GM12878 (cell line): ENCODE measurements around the gene NAA60. TPM values are rescaled to one million over a fixed set of nuclear protein-coding genes. Genes with fewer than 3 reads are reported as not detected.

Experiments used
- ATAC-seq: fragments of 200-7000 bp; cut with Tn5 transposase; 3 replicates; pipeline ENCODE4 v1.9.1; 2020; ENCODE audit warnings: mild to moderate bottlenecking, moderate library complexity
- BruUV-seq: library from RNA; stranded (reverse); fragments of 400-500 nt; replicated peaks from 2 replicates; lab custom pipeline; 2021; lab: Mats Ljungman, UMichigan
- CTCF ChIA-PET: fragments of 300-600 bp; sonication (Branson Sonifier 250); formaldehyde crosslinking; extraction: SDS; loops from one replicate; lab custom pipeline; 2021; ENCODE audit warnings: inconsistent platforms; lab: Yijun Ruan, JAX
- POLR2A ChIA-PET: fragments of 350-600 bp; formaldehyde crosslinking; extraction: SDS; loops from one replicate; lab custom pipeline; 2021; ENCODE audit warnings: inconsistent platforms; lab: Charles Lee
- RAD21 ChIA-PET: fragments of 300-600 bp; sonication (Branson Sonifier 250); formaldehyde crosslinking; loops from one replicate; lab custom pipeline; 2023; ENCODE audit warnings: antibody characterized with exemption; ENCODE audit not compliant: unreplicated experiment; lab: Charles Lee
- SMC1A ChIA-PET: fragments of 300-600 bp; sonication (Branson Sonifier 250); formaldehyde crosslinking; loops from one replicate; lab custom pipeline; 2023; ENCODE audit not compliant: unreplicated experiment, uncharacterized antibody; lab: Charles Lee
- DNase-seq: peaks from one replicate; pipeline ENCODE4 v3.0.0-alpha.2; 2011; ENCODE audit warnings: low read depth, low spot score
- FAIRE-seq: peaks from 3 replicates; lab custom pipeline; 2011; peaks lifted over from hg19 to GRCh38; lab: Jason Lieb, UNC
- H2AFZ ChIP-seq: 2 replicates; pipeline ENCODE4 v1.6.0; 2011; ENCODE audit warnings: low read depth, low read length, control low read depth; ENCODE audit not compliant: control insufficient read depth
- H3K27ac ChIP-seq: 2 replicates; pipeline ENCODE4 v1.5.1; 2011; ENCODE audit warnings: control low read depth; ENCODE audit not compliant: control insufficient read depth, insufficient read depth
- H3K27me3 ChIP-seq, 2 experiments: replicated peaks in 1 of 2; 2 replicates each; pipeline versions ENCODE4 v1.6.0 to v1.6.1; 2011; ENCODE audit warnings: low read length in 1 of 2; ENCODE audit not compliant: control insufficient read depth in 2 of 2, insufficient read depth in 2 of 2
- H3K36me3 ChIP-seq, 2 experiments: 2 replicates each; pipeline ENCODE4 v1.5.1; 2011; ENCODE audit warnings: low read length in 1 of 2; ENCODE audit not compliant: control insufficient read depth in 2 of 2, insufficient read depth in 2 of 2
- H3K4me1 ChIP-seq: 2 replicates; pipeline ENCODE4 v1.6.1; 2011; ENCODE audit warnings: mild to moderate bottlenecking, low read length, moderate library complexity, mixed read lengths; ENCODE audit not compliant: control insufficient read depth, insufficient read depth
- H3K4me2 ChIP-seq: 2 replicates; pipeline ENCODE4 v1.6.0; 2011; ENCODE audit warnings: control low read depth; ENCODE audit not compliant: control insufficient read depth, insufficient read depth
- H3K4me3 ChIP-seq: fragments of 200-600 bp; sonication (generic); 2 replicates; pipeline ENCODE4 v1.5.1; 2016
- H3K79me2 ChIP-seq: 2 replicates; pipeline ENCODE4 v1.6.0; 2011; ENCODE audit warnings: low read length; ENCODE audit not compliant: control insufficient read depth, insufficient read depth
- H3K9ac ChIP-seq: 2 replicates; pipeline ENCODE4 v1.8.0; 2011; ENCODE audit warnings: low read length, control low read depth, mixed read lengths; ENCODE audit not compliant: control insufficient read depth, insufficient read depth
- H3K9me3 ChIP-seq: replicated peaks from 3 replicates; pipeline ENCODE4 v1.5.1; 2011; ENCODE audit warnings: mild to moderate bottlenecking, low read length; ENCODE audit not compliant: control insufficient read depth, insufficient read depth
- H4K20me1 ChIP-seq: 2 replicates; pipeline ENCODE4 v1.6.0; 2011; ENCODE audit not compliant: control insufficient read depth, insufficient read depth
- ASH2L ChIP-seq: fragments of 300-600, 200-600 bp; sonication (generic); IDR thresholded peaks from 2 replicates; pipeline ENCODE4 v1.6.1; 2017; ENCODE audit warnings: low read depth, mild to moderate bottlenecking, borderline replicate concordance
- BHLHE40 ChIP-seq, 2 experiments: fragments of 450-650 bp in 1 of 2; IDR thresholded peaks; 2 replicates each; pipeline ENCODE4 v1.6.1; 2011 to 2017; ENCODE audit warnings: low read depth in 2 of 2, borderline replicate concordance in 1 of 2, improper control_type of control experiment in 1 of 2, low read length in 1 of 2, mild to moderate bottlenecking in 1 of 2
- CREM ChIP-seq: IDR thresholded peaks from 2 replicates; pipeline ENCODE4 v1.6.1; 2014; ENCODE audit warnings: antibody characterized with exemption, low read depth
- EP300 ChIP-seq, 2 experiments: fragments of 150-350 bp in 1 of 2; IDR thresholded peaks; 2 replicates each; pipeline ENCODE4 v1.6.1; 2011 to 2012; ENCODE audit warnings: low read depth in 2 of 2, low read length in 2 of 2, borderline replicate concordance in 1 of 2, improper control_type of control experiment in 1 of 2, inconsistent platforms in 1 of 2; ENCODE audit not compliant: control insufficient read depth in 1 of 2
- IRF4 ChIP-seq: IDR thresholded peaks from 2 replicates; pipeline ENCODE4 v1.6.1; 2011; ENCODE audit warnings: low read depth, low read length
- IRF5 ChIP-seq: fragments of 450-650 bp; IDR thresholded peaks from 2 replicates; pipeline ENCODE4 v1.6.1; 2017; ENCODE audit warnings: borderline replicate concordance
- PBX3 ChIP-seq: IDR thresholded peaks from 2 replicates; pipeline ENCODE4 v1.6.1; 2011; ENCODE audit warnings: mild to moderate bottlenecking, low read depth, low read length, moderate library complexity; ENCODE audit not compliant: insufficient replicate concordance
- POLR2AphosphoS2 ChIP-seq: IDR thresholded peaks from 2 replicates; pipeline ENCODE4 v1.6.1; 2011; ENCODE audit warnings: low read depth, mild to moderate bottlenecking, low read length, improper control_type of control experiment, moderate library complexity
- POLR2AphosphoS5 ChIP-seq: IDR thresholded peaks from 2 replicates; pipeline ENCODE4 v1.6.1; 2011; ENCODE audit warnings: mild to moderate bottlenecking, low read length, inconsistent platforms
- RB1 ChIP-seq: fragments of 450-650 bp; formaldehyde crosslinking; IDR thresholded peaks from 2 replicates; pipeline ENCODE4 v1.6.1; 2017; ENCODE audit warnings: mild to moderate bottlenecking, borderline replicate concordance
- REST ChIP-seq: IDR thresholded peaks from 2 replicates; pipeline ENCODE4 v1.6.1; 2012; ENCODE audit warnings: mild to moderate bottlenecking, low read depth, low read length
- TAF1 ChIP-seq: IDR thresholded peaks from 2 replicates; pipeline ENCODE4 v1.6.1; 2011; ENCODE audit warnings: mild to moderate bottlenecking, low read depth, low read length, borderline replicate concordance
- ZBED1 ChIP-seq: IDR thresholded peaks from 2 replicates; pipeline ENCODE4 v1.6.1; 2016; ENCODE audit warnings: borderline replicate concordance
- ZNF207 ChIP-seq: fragments of 450-650 bp; IDR thresholded peaks from 2 replicates; pipeline ENCODE4 v1.6.1; 2014; ENCODE audit warnings: antibody characterized with exemption, mild to moderate bottlenecking, borderline replicate concordance
- ZNF217 ChIP-seq: fragments of 450-650 bp; IDR thresholded peaks from 2 replicates; pipeline ENCODE4 v1.6.1; 2017; ENCODE audit warnings: antibody characterized with exemption, mild to moderate bottlenecking
- ZNF384 ChIP-seq: IDR thresholded peaks from 2 replicates; pipeline ENCODE4 v1.6.1; 2012; ENCODE audit warnings: low read depth, mild to moderate bottlenecking, low read length, improper control_type of control experiment, borderline replicate concordance
- WGBS: methylation state at CpG from one replicate; pipeline ENCODE4 v1.1.6; 2016; ENCODE audit warnings: low lambda C conversion rate; ENCODE audit not compliant: insufficient replicate concordance, insufficient coverage; ENCODE audit errors: missing lambda C conversion rate; 5-methylcytosine and 5-hydroxymethylcytosine counted together
- in situ Hi-C: fragments of 300-500 bp; cut with MboI; formaldehyde crosslinking; loops from 9 replicates; pipeline ENCODE4 v1.14.3; 2018; ENCODE audit warnings: mixed read lengths
- intact Hi-C: fragments of 100-400 bp; cut with micrococcal nuclease; formaldehyde crosslinking; loops from one replicate; pipeline ENCODE4 v1.14.2; 2022; ENCODE audit not compliant: unreplicated experiment
- polyA plus RNA-seq, 11 experiments: library from polyadenylated mRNA; depleted of rRNA in 4 of 11; unstranded in 6 of 11; stranded (reverse) in 5 of 11; fragments of >200 nt; fragmentation: Nextera tagmentation in 4 of 11; fragmentation: Illumina TruSeq in 1 of 11; extraction: Ambion mirVana in 4 of 11; extraction: Trizol in 1 of 11; gene quantifications; 1 replicate in 1 of 11; 2 replicates in 10 of 11; pipeline versions ENCODE4 v1.2.1 to v1.2.3, GENCODE V29; 2011 to 2016; ENCODE audit warnings: inconsistent platforms in 2 of 11, missing spikeins in 2 of 11, low read depth in 1 of 11
- total RNA-seq, 4 experiments: library from RNA; depleted of rRNA in 3 of 4; stranded (reverse); fragments of >200 nt in 3 of 4; fragmentation: Illumina TruSeq in 1 of 4; extraction: Trizol in 1 of 4; gene quantifications; 2 replicates each; pipeline versions ENCODE4 v1.2.1 to v1.2.3, GENCODE V29; 2013 to 2021

Gene NAA60
- total and polyA plus RNA-seq, 10 of the 15 experiments (the other 5 are each of a cell fraction or from before 2014, with no cell fraction given): 6.2 to 43.1 (median 34.6) TPM

GRCh38 chr16:3475604-3476375 is 32.3 kb downstream of the NAA60 start (continued):
- no peak for TF ChIP-seq ZNF384
- no peak for TF ChIP-seq IRF4
- TF ChIP-seq ASH2L: no peak
- TF ChIP-seq PBX3: no peak
- TF ChIP-seq, all 136 proteins: peak for 0

GRCh38 chr16:3476409-3476808 is 32.9 kb downstream of the NAA60 start:
- H3K36me3 ChIP-seq: peaks cover 5 to 13% of the 10 kb centered on the region in 2 experiments; a peak in 3 of 4 replicates
- H3K27ac ChIP-seq: no peak overlapping the region
- CTCF ChIA-PET: no interaction called here
- H3K9ac ChIP-seq: no peak overlapping the region
- TF ChIP-seq BHLHE40 (IDR thresholded peaks at IDR 0.05; ENCODE audit: borderline replicate concordance in 1 of 2, low read depth in 2 of 2, low read length in 1 of 2) (no peak), ZNF217 (no peak), POLR2AphosphoS5 (no peak), POLR2AphosphoS2 (no peak), TAF1 (no peak), IRF5 (no peak), REST (no peak), ZNF207 (no peak), RB1 (no peak), ZBED1 (no peak), CREM (no peak), EP300 (IDR thresholded peaks at IDR 0.05; ENCODE audit: borderline replicate concordance in 1 of 2, control insufficient read depth in 1 of 2, low read depth in 2 of 2, low read length in 2 of 2) (no peak)
- TF ChIP-seq, all 136 proteins: peak for 0
- ATAC-seq (no peak), FAIRE-seq (no peak), DNase-seq (no peak)
- ChIA-PET SMC1A (no interaction called here), POLR2A (no interaction called here), RAD21 (no interaction called here)
- Histone ChIP-seq H2AFZ (no peak overlapping the region), H3K4me1 (no peaks in the 10 kb centered on the region), H3K4me2 (no peak overlapping the region), H3K4me3 (no peak overlapping the region), H4K20me1 (no peaks in the 10 kb centered on the region), H3K27me3 (no peaks in the 10 kb centered on the region), H3K9me3 (peaks cover 13% of the 10 kb centered on the region), H3K79me2 (peaks cover 12% of the 10 kb centered on the region)
- no TSS peak for BruUV-seq
- intact Hi-C loops (no loop called here), in situ Hi-C loops (no loop called here)
- 82% methylated on average over 3 of the region's 3 CpGs for WGBS
